Ovary (tissue), 3 donors: ENCODE data around the gene P2RY6.

Source experiments
- POLR2A ChIP-seq: fragments of 450-650 bp; IDR thresholded peaks from one replicate; pipeline ENCODE4 v1.6.1; 2017; ENCODE audit warnings: antibody characterized with exemption, mild to moderate bottlenecking, moderate library complexity
- TF ChIP-seq, protein P1 (sequence below), 3 donors: fragments of 450-650 bp in 2 of 3; fragments of 200-600 bp in 1 of 3; IDR thresholded peaks; one replicate each; pipeline versions ENCODE4 v1.5.1 to v1.8.0; 2016 to 2022; ENCODE audit warnings: antibody characterized with exemption in 3 of 3, mild to moderate bottlenecking in 1 of 3
- donor health status: DM: no; HTN: no; CAD: no.

DNA sequence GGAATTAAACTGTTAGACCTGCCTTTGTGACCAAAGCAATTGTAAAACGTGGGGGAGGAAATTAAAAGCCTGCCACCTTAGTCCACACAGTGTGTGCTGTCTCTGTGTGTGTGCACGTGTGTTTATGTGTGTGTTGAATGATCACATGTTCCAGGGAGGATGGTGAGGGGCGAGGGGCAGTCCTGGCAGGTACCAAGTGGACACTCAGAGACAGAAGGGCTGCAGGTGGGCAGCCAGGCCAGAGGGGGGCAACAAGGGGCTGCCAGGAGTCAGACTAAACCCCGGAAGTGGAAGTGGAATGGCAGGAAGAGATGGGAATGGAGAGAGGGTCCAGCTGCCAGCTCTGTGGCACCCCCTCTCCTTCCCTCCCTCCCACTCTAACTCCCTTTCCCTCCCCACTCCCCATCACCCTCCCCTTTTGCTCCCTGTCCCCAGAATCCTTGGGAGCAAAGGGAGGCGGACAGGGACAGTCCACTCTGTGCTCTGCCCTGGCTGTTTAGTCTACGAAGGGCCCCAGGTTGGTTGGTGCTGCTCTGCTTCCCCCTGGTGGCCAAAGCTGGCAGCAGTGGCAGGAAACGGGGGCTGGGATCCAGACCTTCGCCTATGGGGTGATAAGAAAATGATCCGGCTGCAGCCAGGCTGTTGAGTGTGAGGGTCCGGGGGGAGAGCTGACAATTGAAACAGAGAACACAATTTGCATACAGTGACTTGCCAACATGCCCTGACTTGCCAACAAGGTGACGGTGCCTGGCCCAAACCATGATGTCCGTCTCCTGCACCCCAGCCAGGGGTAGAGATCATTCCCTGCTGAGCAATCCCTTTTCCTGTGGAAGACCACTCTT lies 29.7 kb upstream of the P2RY6 start:
- TF ChIP-seq POLR2A = no peak
- TF ChIP-seq, protein P1, sequence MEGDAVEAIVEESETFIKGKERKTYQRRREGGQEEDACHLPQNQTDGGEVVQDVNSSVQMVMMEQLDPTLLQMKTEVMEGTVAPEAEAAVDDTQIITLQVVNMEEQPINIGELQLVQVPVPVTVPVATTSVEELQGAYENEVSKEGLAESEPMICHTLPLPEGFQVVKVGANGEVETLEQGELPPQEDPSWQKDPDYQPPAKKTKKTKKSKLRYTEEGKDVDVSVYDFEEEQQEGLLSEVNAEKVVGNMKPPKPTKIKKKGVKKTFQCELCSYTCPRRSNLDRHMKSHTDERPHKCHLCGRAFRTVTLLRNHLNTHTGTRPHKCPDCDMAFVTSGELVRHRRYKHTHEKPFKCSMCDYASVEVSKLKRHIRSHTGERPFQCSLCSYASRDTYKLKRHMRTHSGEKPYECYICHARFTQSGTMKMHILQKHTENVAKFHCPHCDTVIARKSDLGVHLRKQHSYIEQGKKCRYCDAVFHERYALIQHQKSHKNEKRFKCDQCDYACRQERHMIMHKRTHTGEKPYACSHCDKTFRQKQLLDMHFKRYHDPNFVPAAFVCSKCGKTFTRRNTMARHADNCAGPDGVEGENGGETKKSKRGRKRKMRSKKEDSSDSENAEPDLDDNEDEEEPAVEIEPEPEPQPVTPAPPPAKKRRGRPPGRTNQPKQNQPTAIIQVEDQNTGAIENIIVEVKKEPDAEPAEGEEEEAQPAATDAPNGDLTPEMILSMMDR (IDR thresholded peaks at IDR 0.05) = peak; percentile 64 to 79 (median 73)
